Small intestine (tissue), 7 donors: ENCODE data around the gene TEAD4. TPM values are rescaled to one million over a fixed set of nuclear protein-coding genes. Genes with fewer than 3 reads are reported as not detected.

ENCODE experiments used
- DNase-seq, 2 donors: peaks; one replicate each; pipeline versions ENCODE4 v3.0.0 to v3.0.0-alpha.2; 2013
- FAIRE-seq: peaks from 2 replicates; lab custom pipeline; 2012; peaks lifted over from hg19 to GRCh38; lab: Jason Lieb, UNC
- H3K27ac ChIP-seq, 3 donors: one replicate each; pipeline ENCODE4 v1.5.1; 2013; ENCODE audit warnings: low read length in 2 of 3, mild to moderate bottlenecking in 2 of 3, control low read depth in 1 of 3, inconsistent platforms in 1 of 3, low read depth in 1 of 3, moderate library complexity in 1 of 3
- H3K27me3 ChIP-seq, 3 donors: one replicate each; pipeline ENCODE4 v1.6.1; 2013; ENCODE audit warnings: low read length in 3 of 3, inconsistent platforms in 1 of 3; ENCODE audit not compliant: control insufficient read depth in 3 of 3, insufficient read depth in 3 of 3
- H3K36me3 ChIP-seq, 3 donors: one replicate each; pipeline ENCODE4 v1.6.1; 2013; ENCODE audit warnings: low read length in 3 of 3, inconsistent platforms in 1 of 3, low read depth in 1 of 3, mild to moderate bottlenecking in 1 of 3, moderate library complexity in 1 of 3; ENCODE audit not compliant: control insufficient read depth in 3 of 3, insufficient read depth in 2 of 3
- H3K4me1 ChIP-seq, 3 donors: one replicate each; pipeline ENCODE4 v1.6.1; 2013; ENCODE audit warnings: low read length in 2 of 3, inconsistent platforms in 1 of 3, low read depth in 1 of 3, mild to moderate bottlenecking in 1 of 3, moderate library complexity in 1 of 3; ENCODE audit not compliant: control insufficient read depth in 3 of 3, insufficient read depth in 2 of 3
- H3K4me3 ChIP-seq, 3 donors: one replicate each; pipeline ENCODE4 v1.5.1; 2013; ENCODE audit warnings: low read length in 3 of 3, control low read depth in 1 of 3, inconsistent platforms in 1 of 3, low read depth in 1 of 3, mild to moderate bottlenecking in 1 of 3, moderate library complexity in 1 of 3
- H3K9me3 ChIP-seq, 2 donors: one replicate each; pipeline ENCODE4 v1.6.1; 2013; ENCODE audit warnings: low read depth in 1 of 2, low read length in 1 of 2; ENCODE audit not compliant: control insufficient read depth in 2 of 2, insufficient read depth in 1 of 2
- WGBS, 3 donors: extraction: QIAGEN DNeasy Blood & Tissue Kit; methylation state at CpG; one replicate each; pipeline ENCODE4 v1.1.7; 2013; 5-methylcytosine and 5-hydroxymethylcytosine counted together
- polyA plus RNA-seq, 4 donors: library from polyadenylated mRNA; stranded (reverse) in 3 of 4; unstranded in 1 of 4; fragments of 200-250 nt in 3 of 4; fragments of 120-200 nt in 1 of 4; gene quantifications; one replicate each; pipeline versions ENCODE4 v1.2.1 to v1.2.3, GENCODE V29; 2013
- donor health status: healthy with polysubstance abuse.
- donor health status: control.
- donor health status: control.
- donor health status: Bipolar disorder and iron deficiency.
- donor health status: healthy.

TEAD4 gene
- polyA plus RNA-seq, 4 donors, result 2.3 to 18.7 (median 10.3) TPM

- 85 to 93% (median 87%) methylated on average over 22 of the region's 22 CpGs for WGBS, 3 donors
- Histone ChIP-seq H3K4me1 (no peaks in the 10 kb centered on the region), H3K27me3 (no peaks in the 10 kb centered on the region), H3K27ac (no peak overlapping the region), H3K9me3 (no peaks in the 10 kb centered on the region), H3K4me3 (no peak overlapping the region), H3K36me3 (peaks cover 0 to 2% (median 0%) of the 10 kb centered on the region in 3 donors)
- DNase-seq (no peak), FAIRE-seq (no peak)
Measured at GRCh38 chr12:3010214-3010930, 51.2 kb downstream of the TEAD4 start.

GRCh38 chr12:3012786-3013185 lies 53.6 kb downstream of the TEAD4 start:
- 83 to 95% (median 88%) methylated on average over 6 of the region's 6 CpGs for WGBS, 3 donors
- Histone ChIP-seq H3K9me3 (no peaks in the 10 kb centered on the region), H3K36me3 (peaks cover 0 to 6% (median 0%) of the 10 kb centered on the region in 3 donors), H3K27ac (no peak overlapping the region), H3K4me3 (no peak overlapping the region), H3K4me1 (no peaks in the 10 kb centered on the region), H3K27me3 (no peaks in the 10 kb centered on the region)
- no peak for DNase-seq
- FAIRE-seq, result no peak

- no peaks in the 10 kb centered on the region for H3K4me1 ChIP-seq
- FAIRE-seq, result no peak
- H3K9me3 ChIP-seq, result no peaks in the 10 kb centered on the region
- H3K27me3 ChIP-seq, result no peaks in the 10 kb centered on the region
- 43 to 74% (median 65%) methylated on average over 16 of the region's 16 CpGs for WGBS, 3 donors
- no peak overlapping the region for H3K4me3 ChIP-seq
- H3K36me3 ChIP-seq, result peaks cover 0 to 11% (median 0%) of the 10 kb centered on the region in 3 donors
- no peak for DNase-seq
- no peak overlapping the region for H3K27ac ChIP-seq
Measured at GRCh38 chr12:3014641-3015040, 55.4 kb downstream of the TEAD4 start.

GRCh38 chr12:3015356-3015755 lies 56.2 kb downstream of the TEAD4 start:
- Histone ChIP-seq H3K4me1 (no peaks in the 10 kb centered on the region), H3K27me3 (no peaks in the 10 kb centered on the region), H3K4me3 (no peak overlapping the region), H3K36me3 (peaks cover 0 to 13% (median 0%) of the 10 kb centered on the region in 3 donors), H3K9me3 (no peaks in the 10 kb centered on the region), H3K27ac (no peak overlapping the region)
- no peak for FAIRE-seq
- 93 to 97% (median 94%) methylated on average over 12 of the region's 12 CpGs for WGBS, 3 donors
- no peak for DNase-seq

GRCh38 chr12:3016191-3016590 lies 57.0 kb downstream of the TEAD4 start:
- WGBS, 3 donors, result 81 to 85% (median 84%) methylated on average over 8 of the region's 8 CpGs
- H3K4me1 ChIP-seq, result no peaks in the 10 kb centered on the region
- DNase-seq (no peak), FAIRE-seq (no peak)
- no peaks in the 10 kb centered on the region for H3K9me3 ChIP-seq
- H3K27ac ChIP-seq, result no peak overlapping the region
- no peaks in the 10 kb centered on the region for H3K27me3 ChIP-seq
- no peak overlapping the region for H3K4me3 ChIP-seq
- peaks cover 0 to 15% (median 0%) of the 10 kb centered on the region in 3 donors for H3K36me3 ChIP-seq

GRCh38 chr12:3017281-3017680 lies 58.1 kb downstream of the TEAD4 start:
- no peak overlapping the region for H3K4me3 ChIP-seq
- 94 to 99% (median 95%) methylated on average over 10 to 11 of the region's 11 CpGs for WGBS, 3 donors
- no peak for FAIRE-seq
- H3K36me3 ChIP-seq, result peaks cover 0 to 13% (median 0%) of the 10 kb centered on the region in 3 donors
- no peak for DNase-seq
- H3K9me3 ChIP-seq, result no peaks in the 10 kb centered on the region
- no peak overlapping the region for H3K27ac ChIP-seq
- H3K4me1 ChIP-seq, result no peaks in the 10 kb centered on the region
- no peaks in the 10 kb centered on the region for H3K27me3 ChIP-seq

GRCh38 chr12:3018284-3019004 lies 59.2 kb downstream of the TEAD4 start:
- 83 to 92% (median 90%) methylated on average over 15 of the region's 15 CpGs for WGBS, 3 donors
- no peak for DNase-seq
- no peaks in the 10 kb centered on the region for H3K4me1 ChIP-seq
- H3K36me3 ChIP-seq, result peaks cover 0 to 19% (median 0%) of the 10 kb centered on the region in 3 donors
- no peak overlapping the region for H3K4me3 ChIP-seq
- H3K27ac ChIP-seq, result no peak overlapping the region
- H3K27me3 ChIP-seq, result no peaks in the 10 kb centered on the region
- FAIRE-seq, result no peak
- no peaks in the 10 kb centered on the region for H3K9me3 ChIP-seq

- Histone ChIP-seq H3K9me3 (no peaks in the 10 kb centered on the region), H3K4me3 (no peak overlapping the region), H3K4me1 (no peaks in the 10 kb centered on the region), H3K27me3 (no peaks in the 10 kb centered on the region), H3K36me3 (peaks cover 0 to 19% (median 0%) of the 10 kb centered on the region in 3 donors), H3K27ac (no peak overlapping the region)
- FAIRE-seq (no peak), DNase-seq (no peak)
- WGBS, 3 donors, result 85 to 93% (median 89%) methylated on average over 22 to 25 of the region's 25 CpGs
Measured at GRCh38 chr12:3019005-3019680, 59.9 kb downstream of the TEAD4 start.
